Ascending aorta (tissue), 2 donors: ENCODE data around the gene SLC19A1. TPM values are rescaled to one million over a fixed set of nuclear protein-coding genes. Genes with fewer than 3 reads are reported as not detected.

Experiments
- DNase-seq, 2 donors: peaks; one replicate each; pipeline ENCODE4 v3.0.0-alpha.2; 2019; ENCODE audit warnings: low spot score in 2 of 2
- H3K27ac ChIP-seq, 2 donors: fragments of 200-600 bp; sonication (generic); one replicate each; pipeline ENCODE4 v1.5.1; 2016 to 2017; ENCODE audit warnings: mild to moderate bottlenecking in 1 of 2
- H3K27me3 ChIP-seq: fragments of 200-600 bp; sonication (generic); one replicate; pipeline ENCODE4 v1.5.1; 2017
- H3K36me3 ChIP-seq, 2 donors: fragments of 200-600 bp; sonication (generic); one replicate each; pipeline ENCODE4 v1.5.1; 2016
- H3K4me1 ChIP-seq, 2 donors: fragments of 200-600 bp; sonication (generic); one replicate each; pipeline ENCODE4 v1.5.1; 2016 to 2017; ENCODE audit warnings: mild to moderate bottlenecking in 1 of 2
- H3K4me3 ChIP-seq, 2 donors: fragments of 200-600 bp; sonication (generic); one replicate each; pipeline ENCODE4 v1.5.1; 2016 to 2017; ENCODE audit warnings: mild to moderate bottlenecking in 1 of 2
- H3K9me3 ChIP-seq, 2 donors: fragments of 200-600 bp; sonication (generic); one replicate each; pipeline ENCODE4 v1.5.1; 2016
- intact Hi-C: fragments of 100-400 bp; cut with DNase I; formaldehyde crosslinking; loops from one replicate; pipeline ENCODE4 v1.15.1; 2023
- total RNA-seq: library from RNA; depleted of rRNA; stranded (reverse); fragments of >200 nt; gene quantifications from one replicate; pipeline ENCODE4 v1.1.0, GENCODE V29; 2016
- TF ChIP-seq, protein P1 (sequence below), 3 experiments: fragments of 200-600 bp in 2 of 3; fragments of 450-650 bp in 1 of 3; sonication (generic) in 2 of 3; IDR thresholded peaks; one replicate each; pipeline ENCODE4 v1.5.1; 2016 to 2019; ENCODE audit warnings: antibody characterized with exemption in 3 of 3, mild to moderate bottlenecking in 1 of 3, moderate library complexity in 1 of 3

Gene SLC19A1
- total RNA-seq, 1 donor from 2014 or later = 8.4 TPM

DNA sequence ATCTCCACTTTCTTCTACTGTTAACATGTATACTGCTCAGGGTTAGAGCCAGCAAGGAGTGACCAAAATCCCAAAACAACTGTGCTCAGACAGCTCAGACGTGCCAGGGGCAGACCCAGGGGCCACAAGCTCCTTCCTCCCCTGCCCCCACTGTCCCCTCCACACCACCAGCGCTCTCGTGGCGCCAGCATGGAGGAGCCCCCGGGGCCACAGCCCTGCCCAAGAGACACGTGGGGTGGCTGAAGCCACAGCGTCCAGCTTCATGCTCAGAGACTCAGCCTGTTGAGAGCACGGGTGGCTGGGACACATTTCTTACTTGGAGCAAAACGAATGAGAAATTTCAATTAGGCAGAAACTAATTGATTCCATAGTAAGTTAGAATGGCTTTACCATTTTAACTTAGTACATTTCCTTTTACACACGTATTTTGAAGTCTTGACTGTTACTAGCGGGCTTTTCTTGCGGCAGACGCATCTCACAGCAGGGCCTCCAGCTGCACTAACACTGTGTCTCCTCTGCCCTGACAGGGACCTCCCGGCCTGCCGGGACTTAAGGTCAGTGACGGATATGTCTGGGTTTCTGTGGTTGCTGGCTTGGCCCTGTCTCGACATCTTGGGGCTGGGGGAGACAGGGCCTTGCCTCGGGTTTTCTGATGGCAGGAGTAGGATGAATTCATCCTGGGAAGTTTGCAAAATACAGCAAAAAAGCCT lies 54.2 kb downstream of the SLC19A1 start:
- Histone ChIP-seq H3K4me3 (no peak overlapping the region), H3K36me3 (peaks cover 45 to 77% of the 10 kb centered on the region in 2 donors), H3K27me3 (no peaks in the 10 kb centered on the region), H3K4me1 (no peaks in the 10 kb centered on the region), H3K9me3 (no peaks in the 10 kb centered on the region), H3K27ac (no peak overlapping the region)
- TF ChIP-seq, protein P1, sequence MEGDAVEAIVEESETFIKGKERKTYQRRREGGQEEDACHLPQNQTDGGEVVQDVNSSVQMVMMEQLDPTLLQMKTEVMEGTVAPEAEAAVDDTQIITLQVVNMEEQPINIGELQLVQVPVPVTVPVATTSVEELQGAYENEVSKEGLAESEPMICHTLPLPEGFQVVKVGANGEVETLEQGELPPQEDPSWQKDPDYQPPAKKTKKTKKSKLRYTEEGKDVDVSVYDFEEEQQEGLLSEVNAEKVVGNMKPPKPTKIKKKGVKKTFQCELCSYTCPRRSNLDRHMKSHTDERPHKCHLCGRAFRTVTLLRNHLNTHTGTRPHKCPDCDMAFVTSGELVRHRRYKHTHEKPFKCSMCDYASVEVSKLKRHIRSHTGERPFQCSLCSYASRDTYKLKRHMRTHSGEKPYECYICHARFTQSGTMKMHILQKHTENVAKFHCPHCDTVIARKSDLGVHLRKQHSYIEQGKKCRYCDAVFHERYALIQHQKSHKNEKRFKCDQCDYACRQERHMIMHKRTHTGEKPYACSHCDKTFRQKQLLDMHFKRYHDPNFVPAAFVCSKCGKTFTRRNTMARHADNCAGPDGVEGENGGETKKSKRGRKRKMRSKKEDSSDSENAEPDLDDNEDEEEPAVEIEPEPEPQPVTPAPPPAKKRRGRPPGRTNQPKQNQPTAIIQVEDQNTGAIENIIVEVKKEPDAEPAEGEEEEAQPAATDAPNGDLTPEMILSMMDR (IDR thresholded peaks at IDR 0.05) = no peak
- intact Hi-C loops = no loop called here
- no peak for DNase-seq

DNA sequence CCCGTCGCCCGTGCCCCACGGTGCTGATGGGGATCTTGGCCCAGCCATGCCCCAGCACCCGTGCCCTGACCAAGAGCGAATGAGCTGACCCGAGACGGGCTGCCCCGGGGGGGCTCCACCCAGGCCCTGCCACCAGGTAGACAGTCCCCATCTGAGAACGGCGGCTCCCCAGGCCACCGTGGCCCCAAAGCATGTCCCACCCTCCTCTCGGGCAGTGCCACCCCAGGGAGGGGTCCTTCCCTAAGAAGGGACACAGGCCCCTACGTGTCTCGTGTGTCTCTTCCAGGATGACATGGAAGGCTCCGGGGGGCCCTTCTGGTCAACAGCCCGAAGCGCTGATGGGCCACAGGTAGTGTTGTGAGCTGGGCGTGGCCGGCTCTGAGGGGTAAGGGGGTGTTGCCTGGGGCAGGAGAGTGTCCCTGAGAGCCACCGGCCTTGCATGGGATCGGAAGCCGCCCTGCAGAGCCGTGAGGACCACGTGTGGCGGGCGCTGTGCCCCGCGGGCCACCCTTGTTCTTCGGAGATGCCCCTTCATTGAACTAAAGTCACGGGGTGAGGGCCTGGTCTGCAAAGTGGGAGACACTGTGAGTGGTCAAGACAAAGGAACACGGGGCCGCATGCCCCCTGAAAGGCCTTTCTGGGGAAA lies 55.0 kb downstream of the SLC19A1 start:
- Histone ChIP-seq H3K36me3 (peaks cover 45 to 77% of the 10 kb centered on the region in 2 donors), H3K4me3 (no peak overlapping the region), H3K27ac (no peak overlapping the region), H3K4me1 (no peaks in the 10 kb centered on the region), H3K27me3 (no peaks in the 10 kb centered on the region), H3K9me3 (no peaks in the 10 kb centered on the region)
- TF ChIP-seq, protein P1 (IDR thresholded peaks at IDR 0.05) = no peak
- DNase-seq = no peak
- intact Hi-C loops = no loop called here

DNA sequence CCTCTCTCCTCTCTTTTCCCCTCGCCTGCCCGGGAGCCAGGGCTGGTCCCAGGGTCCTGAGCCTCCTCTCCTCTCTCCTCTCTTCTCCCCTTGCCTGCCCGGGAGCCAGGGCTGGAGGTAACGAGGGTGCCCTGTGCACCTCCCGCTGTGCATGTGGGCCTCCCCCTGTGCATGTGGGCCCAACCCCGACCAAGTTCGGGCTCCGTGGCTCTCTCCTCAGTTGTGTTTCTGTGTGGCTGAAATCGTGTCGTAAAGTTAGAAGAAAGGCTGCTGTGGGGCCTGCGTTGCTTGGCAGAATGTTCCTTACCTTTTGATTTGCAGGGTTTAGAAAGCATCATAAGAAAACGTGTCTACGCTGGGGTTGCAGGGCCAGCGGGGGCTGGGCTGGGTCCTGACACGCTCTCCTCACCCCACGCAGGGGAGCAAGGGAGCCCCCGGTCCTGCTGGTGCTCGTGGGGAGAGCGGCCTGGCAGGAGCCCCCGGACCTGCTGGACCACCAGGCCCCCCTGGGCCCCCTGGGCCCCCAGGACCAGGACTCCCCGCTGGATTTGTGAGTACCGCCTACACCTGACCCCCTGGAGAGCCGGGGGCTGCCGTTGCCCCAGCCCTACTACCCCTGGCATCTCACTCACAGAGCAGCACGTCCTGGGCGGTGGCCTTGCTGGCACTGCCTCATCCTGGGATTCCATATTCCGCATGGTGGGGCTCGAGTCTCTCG lies 55.6 kb downstream of the SLC19A1 start:
- TF ChIP-seq, protein P1 (IDR thresholded peaks at IDR 0.05) = no peak
- intact Hi-C loops = no loop called here
- H3K36me3 ChIP-seq = peaks cover 38 to 77% of the 10 kb centered on the region in 2 donors
- H3K27ac ChIP-seq = no peak overlapping the region
- no peak for DNase-seq
- no peak overlapping the region for H3K4me3 ChIP-seq
- H3K9me3 ChIP-seq = no peaks in the 10 kb centered on the region
- no peaks in the 10 kb centered on the region for H3K4me1 ChIP-seq
- no peaks in the 10 kb centered on the region for H3K27me3 ChIP-seq

DNA sequence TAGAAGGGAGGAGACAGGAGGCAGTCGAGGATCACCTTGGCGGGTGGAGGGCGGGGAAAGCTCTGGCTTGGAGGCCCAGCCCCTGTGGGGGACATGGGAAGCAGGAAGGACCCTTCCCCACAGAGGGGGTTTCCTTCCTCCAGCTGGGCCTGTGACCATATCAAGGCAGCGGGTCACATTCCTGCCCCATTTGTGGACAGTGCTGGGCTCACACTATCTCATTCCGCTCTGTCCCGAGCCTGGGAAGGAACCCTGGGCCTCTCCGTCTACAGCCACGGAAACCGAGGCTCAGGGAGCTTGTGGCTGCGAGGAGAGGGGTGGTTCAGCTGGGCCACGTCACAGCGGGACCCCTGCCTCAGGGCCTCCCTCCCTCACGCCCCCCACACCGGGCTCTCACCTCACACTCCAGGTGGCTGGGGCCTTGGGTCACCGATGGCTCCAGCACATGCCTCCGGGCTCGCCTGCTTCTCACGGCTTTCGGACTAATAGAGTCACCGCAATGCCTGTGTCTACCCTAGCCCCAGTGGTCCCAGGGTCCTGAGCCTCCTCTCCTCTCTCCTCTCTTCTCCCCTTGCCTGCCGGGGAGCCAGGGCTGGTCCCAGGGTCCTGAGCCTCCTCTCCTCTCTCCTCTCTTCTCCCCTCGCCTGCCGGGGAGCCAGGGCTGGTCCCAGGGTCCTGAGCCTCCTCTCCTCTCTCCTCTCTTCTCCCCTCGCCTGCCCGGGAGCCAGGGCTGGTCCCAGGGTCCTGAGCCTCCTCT lies 56.4 kb downstream of the SLC19A1 start:
- Histone ChIP-seq H3K27ac (no peak overlapping the region), H3K36me3 (peaks cover 38 to 77% of the 10 kb centered on the region in 2 donors), H3K4me1 (no peaks in the 10 kb centered on the region), H3K9me3 (no peaks in the 10 kb centered on the region), H3K4me3 (no peak overlapping the region), H3K27me3 (no peaks in the 10 kb centered on the region)
- TF ChIP-seq, protein P1 (IDR thresholded peaks at IDR 0.05) = no peak
- intact Hi-C loops = no loop called here
- DNase-seq = no peak

DNA sequence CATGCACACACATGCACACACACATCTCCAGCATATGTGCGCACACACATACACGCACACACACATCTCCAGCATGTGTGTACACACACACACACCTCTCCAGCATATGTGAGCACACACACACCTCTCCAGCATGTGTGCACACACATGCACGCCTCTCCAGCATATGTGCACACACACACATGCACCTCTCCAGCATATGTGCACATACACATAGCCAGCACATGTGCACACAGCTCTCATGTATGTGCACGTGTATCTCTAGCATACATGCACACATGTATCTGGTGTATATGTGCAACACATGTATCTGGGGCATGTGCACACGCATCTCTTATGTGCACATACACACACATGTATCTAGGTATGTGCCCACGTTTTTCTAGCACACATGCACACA lies 57.9 kb downstream of the SLC19A1 start:
- peaks cover 53 to 84% of the 10 kb centered on the region in 2 donors for H3K36me3 ChIP-seq
- TF ChIP-seq, protein P1 (IDR thresholded peaks at IDR 0.05) = no peak
- no peak overlapping the region for H3K27ac ChIP-seq
- no peaks in the 10 kb centered on the region for H3K9me3 ChIP-seq
- no peak overlapping the region for H3K4me3 ChIP-seq
- H3K4me1 ChIP-seq = no peaks in the 10 kb centered on the region
- no peak for DNase-seq
- intact Hi-C loops = no loop called here
- H3K27me3 ChIP-seq = no peaks in the 10 kb centered on the region
